Epithelial cell of esophagus (primary cell): ENCODE measurements around the gene IL1RAP.

ENCODE experiments used
- DNase-seq: peaks from one replicate; pipeline ENCODE4 v3.0.0; 2010; ENCODE audit warnings: low read depth
- H3K4me3 ChIP-seq: 2 replicates; pipeline ENCODE4 v1.5.1; 2011; ENCODE audit warnings: mild to moderate bottlenecking, low read length, control low read depth
- CTCF ChIP-seq: IDR thresholded peaks from 2 replicates; pipeline ENCODE4 v1.5.1; 2011; ENCODE audit warnings: low read depth, mild to moderate bottlenecking, low read length, control low read depth, inconsistent platforms; ENCODE audit not compliant: insufficient read depth; ENCODE audit errors: missing control alignments

IL1RAP gene

DNA sequence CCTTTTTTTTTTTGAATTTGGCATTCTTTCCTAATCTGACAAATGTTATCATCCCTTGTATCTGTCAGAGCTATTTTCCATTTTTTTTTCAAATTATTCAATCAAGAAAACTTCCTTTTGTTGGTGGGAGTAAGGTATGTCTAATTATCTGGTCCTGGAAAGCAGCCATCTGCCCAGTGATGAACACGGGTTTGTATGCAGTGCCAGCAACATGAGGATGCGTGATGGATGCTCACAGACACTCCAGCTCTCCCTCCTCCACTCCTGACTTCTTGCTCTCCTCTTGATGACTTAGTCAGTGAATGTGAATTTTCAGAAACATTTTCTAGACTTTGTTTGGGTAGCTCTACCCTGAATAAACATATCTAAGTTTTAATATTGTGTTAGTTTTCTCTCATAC lies 79.2 kb downstream of the IL1RAP start:
- H3K4me3 ChIP-seq, result no peak overlapping the region
- DNase-seq, result no peak
- no peak for TF ChIP-seq CTCF

GRCh38 chr3:190594171-190594570 lies 80.3 kb downstream of the IL1RAP start:
- no peak for DNase-seq
- TF ChIP-seq CTCF, result no peak
- no peak overlapping the region for H3K4me3 ChIP-seq

- TF ChIP-seq CTCF, result no peak
- DNase-seq, result no peak
- no peak overlapping the region for H3K4me3 ChIP-seq
Observed at GRCh38 chr3:190595179-190595795, 81.4 kb downstream of the IL1RAP start.

DNA sequence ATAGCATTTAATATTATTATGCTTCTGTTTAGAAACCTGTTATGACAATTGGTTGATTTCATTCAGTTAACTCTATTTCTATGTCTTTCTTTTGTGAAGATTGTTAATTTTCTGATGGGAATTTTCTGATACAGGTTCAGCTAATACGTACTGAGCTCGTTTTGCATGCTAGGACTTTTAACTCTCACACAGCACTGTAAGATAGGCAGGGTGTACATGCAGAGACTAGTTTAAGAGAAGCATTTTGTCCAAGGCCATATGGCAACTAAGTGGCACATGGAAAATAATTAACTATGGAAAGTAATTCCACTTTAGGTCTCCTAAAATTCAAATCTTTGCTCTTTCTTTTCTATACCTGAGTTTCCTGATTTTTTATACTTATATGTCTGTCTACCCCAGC lies 81.9 kb downstream of the IL1RAP start:
- no peak overlapping the region for H3K4me3 ChIP-seq
- no peak for TF ChIP-seq CTCF
- peak; percentile 41 for DNase-seq

GRCh38 chr3:190596349-190597285 lies 82.7 kb downstream of the IL1RAP start:
- H3K4me3 ChIP-seq, result no peak overlapping the region
- peak; percentile 41 for DNase-seq
- TF ChIP-seq CTCF, result no peak

- no peak for DNase-seq
- H3K4me3 ChIP-seq, result no peak overlapping the region
- no peak for TF ChIP-seq CTCF
Observed at GRCh38 chr3:190597291-190597690, 83.4 kb downstream of the IL1RAP start.
